ENCODE results near the gene UBE3B. TPM values are rescaled to one million over a fixed set of nuclear protein-coding genes. Genes with fewer than 3 reads are reported as not detected.

Gene UBE3B
- total RNA-seq, 1 experiment from 2014 or later, result 48.0 TPM

DNA sequence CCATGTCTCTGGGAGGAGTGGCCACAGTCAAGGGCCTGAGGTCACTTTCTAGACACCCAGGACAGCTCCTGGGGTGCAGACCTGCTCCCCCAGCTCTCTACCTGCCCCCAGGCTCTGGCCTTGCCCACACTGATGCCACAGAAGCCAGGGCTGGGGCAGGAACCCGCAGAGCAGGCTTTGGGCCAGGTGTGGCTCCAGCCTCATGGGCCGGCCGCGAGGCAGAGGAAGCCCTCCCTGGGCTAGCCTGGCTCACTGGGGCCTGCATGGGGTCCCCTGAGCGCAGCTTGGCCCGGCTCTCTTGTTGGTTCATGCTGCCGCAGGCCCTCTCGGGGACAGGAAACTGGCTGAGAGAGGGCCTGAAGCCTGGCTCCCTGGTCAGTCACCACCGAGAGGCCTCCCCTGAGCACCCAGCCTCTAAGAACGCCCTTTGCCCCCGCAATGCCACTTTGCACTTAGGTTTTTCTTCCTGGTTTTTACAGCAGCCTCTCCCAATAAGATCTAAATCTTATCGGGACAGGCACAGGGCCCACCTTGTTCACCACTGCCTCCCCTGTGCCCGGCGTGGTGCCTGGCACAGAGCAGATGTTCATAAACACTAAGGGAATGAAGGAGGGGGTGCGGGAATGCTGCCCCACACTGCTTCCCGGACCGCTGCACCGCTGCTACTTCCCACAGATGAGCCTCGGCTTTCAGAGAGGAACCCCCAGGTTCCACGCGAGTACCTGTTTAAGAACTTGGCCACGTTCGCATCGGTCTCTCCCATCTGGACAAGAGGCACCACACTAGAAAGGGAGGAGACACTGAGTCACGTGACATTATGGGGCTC, 81.2 kb downstream of the UBE3B start:
- H3K9me2 ChIP-seq (ENCODE audit: insufficient read depth), result no peaks in the 10 kb centered on the region
- H3K4me3 ChIP-seq, result no peak overlapping the region
- H3K4me2 ChIP-seq, result no peak overlapping the region
- H3F3A ChIP-seq (ENCODE audit: insufficient read depth, low read depth), result no peaks in the 10 kb centered on the region
- DNase-seq, result no peak
- no peak for TF ChIP-seq EZH2 (IDR thresholded peaks at IDR 0.05; ENCODE audit: low read depth)
- TF ChIP-seq, protein P1, sequence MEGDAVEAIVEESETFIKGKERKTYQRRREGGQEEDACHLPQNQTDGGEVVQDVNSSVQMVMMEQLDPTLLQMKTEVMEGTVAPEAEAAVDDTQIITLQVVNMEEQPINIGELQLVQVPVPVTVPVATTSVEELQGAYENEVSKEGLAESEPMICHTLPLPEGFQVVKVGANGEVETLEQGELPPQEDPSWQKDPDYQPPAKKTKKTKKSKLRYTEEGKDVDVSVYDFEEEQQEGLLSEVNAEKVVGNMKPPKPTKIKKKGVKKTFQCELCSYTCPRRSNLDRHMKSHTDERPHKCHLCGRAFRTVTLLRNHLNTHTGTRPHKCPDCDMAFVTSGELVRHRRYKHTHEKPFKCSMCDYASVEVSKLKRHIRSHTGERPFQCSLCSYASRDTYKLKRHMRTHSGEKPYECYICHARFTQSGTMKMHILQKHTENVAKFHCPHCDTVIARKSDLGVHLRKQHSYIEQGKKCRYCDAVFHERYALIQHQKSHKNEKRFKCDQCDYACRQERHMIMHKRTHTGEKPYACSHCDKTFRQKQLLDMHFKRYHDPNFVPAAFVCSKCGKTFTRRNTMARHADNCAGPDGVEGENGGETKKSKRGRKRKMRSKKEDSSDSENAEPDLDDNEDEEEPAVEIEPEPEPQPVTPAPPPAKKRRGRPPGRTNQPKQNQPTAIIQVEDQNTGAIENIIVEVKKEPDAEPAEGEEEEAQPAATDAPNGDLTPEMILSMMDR (conservative IDR thresholded peaks at IDR 0.05), result no peak
- intact Hi-C loops (cut with micrococcal nuclease; ENCODE audit: unreplicated experiment), result no loop called here
- 0 out of 2 replicates have a peak, but pooled peaks cover 3% of the 10 kb centered on the region for H3K4me1 ChIP-seq (replicated peaks; ENCODE audit: insufficient read depth)
- 0 out of 2 replicates have a peak, but pooled peaks cover 4% of the 10 kb centered on the region for H3K36me3 ChIP-seq (ENCODE audit: low read depth)
- no peak overlapping the region for H2AFZ ChIP-seq
- no peak overlapping the region for H3K27ac ChIP-seq
- no peaks in the 10 kb centered on the region for H4K20me1 ChIP-seq (ENCODE audit: insufficient read depth)
- ChIA-PET CTCF (no interaction called here), POLR2A (ENCODE audit: unreplicated experiment) (no interaction called here)
- H3K27me3 ChIP-seq (ENCODE audit: insufficient read depth, low read depth), result no peaks in the 10 kb centered on the region
- H3K79me2 ChIP-seq (ENCODE audit: low read depth), result no peaks in the 10 kb centered on the region
- no peaks in the 10 kb centered on the region for H3K9me3 ChIP-seq (ENCODE audit: insufficient read depth, low read depth)
- no TSS peak for BruUV-seq (replicated peaks)

DNA sequence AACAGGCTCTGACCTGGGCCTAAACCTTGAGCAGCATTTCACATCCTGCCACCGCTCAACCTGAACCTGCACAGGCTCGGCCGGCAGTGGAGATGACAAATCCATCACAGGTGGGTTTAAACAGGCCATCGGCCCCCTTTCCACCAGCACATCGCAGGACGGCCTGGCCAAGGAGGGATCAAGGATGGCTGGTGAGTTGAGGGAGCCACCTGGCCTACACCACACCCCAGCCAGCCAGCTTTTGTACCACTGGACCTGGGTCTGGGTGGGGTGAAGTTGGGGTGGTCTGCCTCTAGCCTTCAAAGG, 81.7 kb downstream of the UBE3B start:
- Histone ChIP-seq H3K79me2 (ENCODE audit: low read depth) (no peaks in the 10 kb centered on the region), H2AFZ (no peak overlapping the region), H3K27me3 (ENCODE audit: insufficient read depth, low read depth) (no peaks in the 10 kb centered on the region), H3K9me2 (ENCODE audit: insufficient read depth) (no peaks in the 10 kb centered on the region), H3K4me1 (replicated peaks; ENCODE audit: insufficient read depth) (no peaks in the 10 kb centered on the region), H3F3A (ENCODE audit: insufficient read depth, low read depth) (no peaks in the 10 kb centered on the region), H3K4me3 (no peak overlapping the region), H3K36me3 (ENCODE audit: low read depth) (0 out of 2 replicates have a peak, but pooled peaks cover 4% of the 10 kb centered on the region), H3K4me2 (no peak overlapping the region), H4K20me1 (ENCODE audit: insufficient read depth) (no peaks in the 10 kb centered on the region), H3K27ac (no peak overlapping the region), H3K9me3 (ENCODE audit: insufficient read depth, low read depth) (no peaks in the 10 kb centered on the region)
- no TSS peak for BruUV-seq (replicated peaks)
- ChIA-PET POLR2A (ENCODE audit: unreplicated experiment) (no interaction called here), CTCF (no interaction called here)
- intact Hi-C loops (cut with micrococcal nuclease; ENCODE audit: unreplicated experiment), result no loop called here
- no peak for TF ChIP-seq EZH2 (IDR thresholded peaks at IDR 0.05; ENCODE audit: low read depth)
- TF ChIP-seq, protein P1 (conservative IDR thresholded peaks at IDR 0.05), result no peak
- no peak for DNase-seq

DNA sequence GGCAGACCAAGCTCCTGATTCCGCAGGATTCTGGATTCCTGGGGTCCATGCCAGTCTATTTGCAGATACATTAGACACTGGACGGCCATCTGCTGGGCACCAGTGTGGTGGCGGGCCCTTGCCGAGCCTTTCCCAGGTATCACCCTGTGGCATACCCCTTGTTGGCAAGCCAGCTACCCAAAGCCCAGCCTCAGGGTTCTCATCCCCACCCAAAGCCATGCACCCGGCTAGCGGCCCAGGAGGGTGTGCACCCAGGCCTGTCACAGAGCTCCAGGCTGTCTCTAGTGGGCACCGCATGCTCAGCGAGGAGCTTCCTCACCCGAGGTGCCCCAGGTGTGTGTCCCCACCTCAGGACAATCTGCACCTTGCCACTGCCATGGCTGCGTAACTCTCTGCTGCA, 82.2 kb downstream of the UBE3B start:
- no TSS peak for BruUV-seq (replicated peaks)
- Histone ChIP-seq H3K79me2 (ENCODE audit: low read depth) (no peaks in the 10 kb centered on the region), H3K4me1 (replicated peaks; ENCODE audit: insufficient read depth) (no peaks in the 10 kb centered on the region), H3K4me3 (no peak overlapping the region), H2AFZ (no peak overlapping the region), H3K9me2 (ENCODE audit: insufficient read depth) (no peaks in the 10 kb centered on the region), H3K4me2 (no peak overlapping the region), H3K9me3 (ENCODE audit: insufficient read depth, low read depth) (no peaks in the 10 kb centered on the region), H3K36me3 (ENCODE audit: low read depth) (0 out of 2 replicates have a peak, but pooled peaks cover 4% of the 10 kb centered on the region), H3F3A (ENCODE audit: insufficient read depth, low read depth) (no peaks in the 10 kb centered on the region), H3K27me3 (ENCODE audit: insufficient read depth, low read depth) (no peaks in the 10 kb centered on the region), H3K27ac (no peak overlapping the region), H4K20me1 (ENCODE audit: insufficient read depth) (no peaks in the 10 kb centered on the region)
- ChIA-PET CTCF (interaction anchor here (0.6 kb wide), 1 partner anchor 49 kb away, joined by 3 read pairs; no protein-coding TSS in a partner anchor), POLR2A (ENCODE audit: unreplicated experiment) (no interaction called here)
- TF ChIP-seq, protein P1 (conservative IDR thresholded peaks at IDR 0.05), result no peak
- no peak for TF ChIP-seq EZH2 (IDR thresholded peaks at IDR 0.05; ENCODE audit: low read depth)
- intact Hi-C loops (cut with micrococcal nuclease; ENCODE audit: unreplicated experiment), result no loop called here
- no peak for DNase-seq

All from PC-9 (cell line).